ACHN (cell line): ENCODE measurements around the gene PTGDS.

Experiments
- DNase-seq: peaks from one replicate; pipeline ENCODE4 v3.0.0-alpha.2; 2015
- in situ Hi-C: cut with HindIII; loops from 2 replicates; pipeline ENCODE4 v1.10.0; 2017; ENCODE audit warnings: low sequenced_read_pairs, low pct_ligation_motif_present, low pct_unique_long_range_greater_than_20kb

PTGDS gene

GRCh38 chr9:136944519-136945332, 32.6 kb upstream of the PTGDS start, which contains the start of the genes C8G and FBXW5:
C8G (plus strand) TSS chr9:136945243; CDS start chr9:136945321, 78 bp downstream.
FBXW5 (minus strand) TSS chr9:136944738; CDS start chr9:136944083, 655 bp downstream.
- peak; percentile 91 for DNase-seq
- in situ Hi-C loops = no loop called here

GRCh38 chr9:136945333-136946227, 31.7 kb upstream of the PTGDS start:
- no peak for DNase-seq
- in situ Hi-C loops = no loop called here

GRCh38 chr9:136946228-136947027, 30.9 kb upstream of the PTGDS start:
- in situ Hi-C loops = no loop called here
- no peak for DNase-seq

GRCh38 chr9:136947028-136947891, 30.0 kb upstream of the PTGDS start:
- DNase-seq = no peak
- in situ Hi-C loops = no loop called here

GRCh38 chr9:136947955-136948510, 29.3 kb upstream of the PTGDS start:
- DNase-seq = peak; percentile 30
- in situ Hi-C loops = no loop called here

GRCh38 chr9:136949239-136949816, 28.0 kb upstream of the PTGDS start:
- DNase-seq = no peak
- in situ Hi-C loops = no loop called here

GRCh38 chr9:136949817-136950655, 27.3 kb upstream of the PTGDS start:
- in situ Hi-C loops = no loop called here
- peak; percentile 89 for DNase-seq

GRCh38 chr9:136950656-136951276, 26.5 kb upstream of the PTGDS start:
- in situ Hi-C loops = no loop called here
- no peak for DNase-seq

- DNase-seq = no peak
- in situ Hi-C loops = no loop called here
Observed at GRCh38 chr9:136951541-136952320, 25.6 kb upstream of the PTGDS start, which contains the start of gene LCN12. LCN12 (plus strand) TSS chr9:136952273; CDS start chr9:136952328, 55 bp downstream.

GRCh38 chr9:136952321-136952850, 24.9 kb upstream of the PTGDS start:
- in situ Hi-C loops = no loop called here

GRCh38 chr9:136952876-136953770, 24.2 kb upstream of the PTGDS start:
- in situ Hi-C loops = no loop called here

More at GRCh38 chr9:136952321-136952850, 24.9 kb upstream of the PTGDS start:
- no peak for DNase-seq

GRCh38 chr9:136953771-136954269, 23.5 kb upstream of the PTGDS start:
- DNase-seq = no peak
- in situ Hi-C loops = no loop called here

More at GRCh38 chr9:136952876-136953770, 24.2 kb upstream of the PTGDS start:
- DNase-seq = no peak

- in situ Hi-C loops = no loop called here
- no peak for DNase-seq
Observed at GRCh38 chr9:136954270-136955083, 22.8 kb upstream of the PTGDS start.
